ENCODE data around the gene PAX8.

- no peak for TF ChIP-seq POLR2A (IDR thresholded peaks at IDR 0.05; ENCODE audit: low read depth, low read length)
- TF ChIP-seq POLR2AphosphoS5 (IDR thresholded peaks at IDR 0.05; ENCODE audit: low read depth, low read length) = no peak
- TF ChIP-seq TAF1 (IDR thresholded peaks at IDR 0.05; ENCODE audit: borderline replicate concordance, low read depth, low read length) = no peak
Observed at GRCh38 chr2:113304702-113305101, 26.0 kb upstream of the PAX8 start.

All from GM12892 (cell line).